Esophagus muscularis mucosa (tissue), 4 donors: ENCODE results near the gene ANKS3.

Source experiments
- EP300 ChIP-seq: sonication (generic); formaldehyde crosslinking; IDR thresholded peaks from one replicate; pipeline ENCODE4 v1.6.1; 2017; ENCODE audit warnings: antibody characterized with exemption
- POLR2A ChIP-seq: fragments of 450-650 bp; IDR thresholded peaks from one replicate; pipeline ENCODE4 v1.6.1; 2017; ENCODE audit warnings: antibody characterized with exemption, moderate library complexity, mild to moderate bottlenecking, low read depth
- POLR2AphosphoS5 ChIP-seq, 2 donors: sonication (generic); formaldehyde crosslinking; IDR thresholded peaks; one replicate each; pipeline ENCODE4 v1.6.1; 2017; ENCODE audit warnings: antibody characterized with exemption in 2 of 2
- TF ChIP-seq, protein P1 (sequence below), 3 experiments: fragments of 200-600 bp in 2 of 3; fragments of 450-650 bp in 1 of 3; sonication (generic) in 2 of 3; IDR thresholded peaks; one replicate each; pipeline ENCODE4 v1.5.1; 2017 to 2019; ENCODE audit warnings: antibody characterized with exemption in 3 of 3, mild to moderate bottlenecking in 2 of 3, moderate library complexity in 1 of 3

DNA sequence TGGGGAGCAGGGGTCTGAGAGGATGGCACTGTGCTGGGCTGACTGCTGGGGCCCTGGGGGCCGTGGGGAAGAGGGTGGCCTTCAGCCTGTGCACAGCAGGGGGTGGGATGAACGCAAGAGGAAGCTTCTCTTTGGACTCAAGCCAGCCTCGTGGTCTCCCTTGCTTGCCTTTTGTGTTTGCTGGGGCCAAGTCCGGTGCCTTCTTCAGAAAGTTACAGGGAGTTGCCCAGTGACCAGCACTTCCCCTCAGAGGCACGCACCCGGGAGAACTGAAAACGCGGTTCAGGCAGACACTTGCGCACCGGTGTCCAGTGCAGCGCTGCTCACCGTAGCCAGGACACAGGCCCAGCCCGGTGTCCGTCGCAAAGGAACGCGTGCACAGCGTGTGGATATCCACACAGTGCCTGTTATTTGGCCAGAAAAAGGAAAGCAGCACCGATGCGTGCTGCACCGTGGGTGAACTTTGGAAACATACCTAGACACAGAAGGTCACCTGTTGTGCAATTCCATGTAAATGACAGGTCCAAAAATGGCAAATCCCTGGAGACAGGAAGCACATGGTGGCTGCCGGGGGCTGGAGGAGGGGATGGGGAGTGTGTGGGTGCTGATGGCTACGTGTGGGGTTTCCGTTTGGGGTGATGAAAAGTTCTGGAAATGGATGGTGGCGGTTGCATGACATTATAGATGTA lies 70.2 kb downstream of the ANKS3 start:
- TF ChIP-seq, protein P1, sequence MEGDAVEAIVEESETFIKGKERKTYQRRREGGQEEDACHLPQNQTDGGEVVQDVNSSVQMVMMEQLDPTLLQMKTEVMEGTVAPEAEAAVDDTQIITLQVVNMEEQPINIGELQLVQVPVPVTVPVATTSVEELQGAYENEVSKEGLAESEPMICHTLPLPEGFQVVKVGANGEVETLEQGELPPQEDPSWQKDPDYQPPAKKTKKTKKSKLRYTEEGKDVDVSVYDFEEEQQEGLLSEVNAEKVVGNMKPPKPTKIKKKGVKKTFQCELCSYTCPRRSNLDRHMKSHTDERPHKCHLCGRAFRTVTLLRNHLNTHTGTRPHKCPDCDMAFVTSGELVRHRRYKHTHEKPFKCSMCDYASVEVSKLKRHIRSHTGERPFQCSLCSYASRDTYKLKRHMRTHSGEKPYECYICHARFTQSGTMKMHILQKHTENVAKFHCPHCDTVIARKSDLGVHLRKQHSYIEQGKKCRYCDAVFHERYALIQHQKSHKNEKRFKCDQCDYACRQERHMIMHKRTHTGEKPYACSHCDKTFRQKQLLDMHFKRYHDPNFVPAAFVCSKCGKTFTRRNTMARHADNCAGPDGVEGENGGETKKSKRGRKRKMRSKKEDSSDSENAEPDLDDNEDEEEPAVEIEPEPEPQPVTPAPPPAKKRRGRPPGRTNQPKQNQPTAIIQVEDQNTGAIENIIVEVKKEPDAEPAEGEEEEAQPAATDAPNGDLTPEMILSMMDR (IDR thresholded peaks at IDR 0.05): no peak
- TF ChIP-seq EP300 (no peak), POLR2AphosphoS5 (IDR thresholded peaks at IDR 0.05) (no peak), POLR2A (no peak)
